ENCODE data around the gene ARRB1.
"Not testable (repeated sequence)": the region's sequence is repeated elsewhere in the genome, so short reads cannot be mapped to it uniquely, and the experiment has no call there.

The ARRB1 gene

GRCh38 chr11:75371949-75372876 is 20.8 kb upstream of the ARRB1 start:
- DNase-seq (ENCODE audit: low read depth), result no peak

DNA sequence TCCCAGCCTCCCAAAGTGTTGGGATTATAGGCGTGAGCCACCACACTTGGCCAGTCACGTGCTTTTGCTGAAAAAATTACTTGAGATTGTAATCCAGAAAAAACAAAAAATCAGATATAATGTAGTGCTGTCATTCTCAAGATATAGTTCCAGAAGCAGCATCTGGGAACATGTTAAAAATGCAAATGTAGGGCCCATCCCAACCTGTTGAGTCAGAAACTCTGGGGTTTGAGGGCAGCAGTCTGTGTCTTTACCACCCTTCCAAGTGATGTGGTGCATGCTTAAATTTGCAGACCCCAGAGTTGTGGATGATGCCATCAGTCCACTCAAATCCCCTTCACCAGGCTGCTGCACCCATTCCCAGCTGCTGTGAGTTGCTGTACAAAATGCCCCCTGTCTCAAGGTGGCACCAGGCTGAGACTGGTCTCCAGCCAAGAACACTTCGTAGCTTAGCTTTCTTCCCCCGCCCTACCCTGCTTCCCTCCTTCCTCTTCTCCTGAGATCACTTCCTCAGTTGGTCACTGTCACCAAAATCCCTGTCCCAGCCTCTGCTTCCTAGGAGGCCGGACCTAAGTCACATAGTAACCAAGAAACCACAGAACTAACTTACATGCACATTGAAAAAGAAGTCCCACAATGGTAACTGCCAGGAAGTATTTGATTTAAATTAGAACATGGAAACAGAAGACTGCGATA is 18.2 kb upstream of the ARRB1 start:
- DNase-seq (ENCODE audit: low read depth), result no peak

- DNase-seq (ENCODE audit: low read depth), result not testable (repeated sequence)
Measured at GRCh38 chr11:75366826-75367225, 15.4 kb upstream of the ARRB1 start.

GRCh38 chr11:75365711-75366181 is 14.3 kb upstream of the ARRB1 start:
- DNase-seq (ENCODE audit: low read depth), result no peak

- not testable (repeated sequence) for DNase-seq (ENCODE audit: low read depth)
Measured at GRCh38 chr11:75362285-75362684, 10.8 kb upstream of the ARRB1 start.

- no peak for DNase-seq (ENCODE audit: low read depth)
Measured at GRCh38 chr11:75356613-75357012, 5.2 kb upstream of the ARRB1 start.

DNA sequence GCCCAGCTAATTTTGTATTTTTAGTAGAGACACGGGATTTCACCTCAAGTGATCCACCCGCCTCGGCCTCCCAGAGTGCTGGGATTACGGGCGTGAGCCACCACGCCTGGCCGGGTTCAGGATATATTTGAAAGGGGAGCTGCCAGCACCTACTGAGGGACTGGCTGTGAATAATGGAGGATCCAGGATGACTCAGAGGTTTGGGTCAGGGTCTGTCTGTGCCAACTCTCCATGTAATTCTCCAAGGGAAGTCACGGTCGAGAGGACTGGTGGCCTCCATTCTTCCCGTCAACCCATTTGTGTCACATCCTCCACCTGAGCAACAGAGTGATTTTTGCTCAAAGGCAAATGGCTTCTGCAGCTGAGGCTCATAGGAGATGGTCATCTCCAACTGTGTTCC is 3.6 kb upstream of the ARRB1 start:
- no peak for DNase-seq (ENCODE audit: low read depth)

DNA sequence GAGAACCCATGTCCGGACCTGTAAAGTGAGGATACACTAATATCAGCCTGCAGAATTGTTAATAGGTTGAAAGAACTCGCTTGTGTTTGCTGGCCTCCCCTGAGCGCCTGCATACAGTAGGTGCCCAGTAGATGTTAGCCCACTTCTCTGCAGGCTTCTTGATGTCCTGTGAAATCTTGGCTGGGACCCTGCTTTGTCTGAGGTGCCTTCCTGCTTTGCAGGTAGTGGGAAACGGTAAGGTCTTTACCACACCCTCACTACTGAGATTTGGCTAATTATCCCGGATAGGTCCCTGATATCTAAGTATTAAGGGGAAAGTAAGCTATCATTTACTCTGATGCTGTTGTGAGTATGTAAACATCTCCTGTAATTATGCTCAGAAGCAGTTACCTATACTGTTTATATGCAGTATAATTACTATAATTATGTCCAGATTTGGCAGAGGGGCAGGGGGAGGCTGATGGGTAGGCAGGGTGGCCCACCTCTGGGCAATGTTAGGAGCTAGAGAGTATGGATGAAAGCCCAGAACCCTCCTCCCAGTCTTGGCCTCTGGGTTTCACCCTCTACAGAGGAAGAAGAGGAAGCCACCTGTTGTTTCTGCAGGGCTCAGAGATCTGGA is 1.2 kb upstream of the ARRB1 start:
- DNase-seq (ENCODE audit: low read depth), result no peak

- DNase-seq (ENCODE audit: low read depth), result no peak
Measured at GRCh38 chr11:75351791-75352587, 528 bp upstream of the ARRB1 start.

GRCh38 chr11:75350743-75351540 is 519 bp downstream of the ARRB1 start:
- DNase-seq (ENCODE audit: low read depth), result no peak

DNA sequence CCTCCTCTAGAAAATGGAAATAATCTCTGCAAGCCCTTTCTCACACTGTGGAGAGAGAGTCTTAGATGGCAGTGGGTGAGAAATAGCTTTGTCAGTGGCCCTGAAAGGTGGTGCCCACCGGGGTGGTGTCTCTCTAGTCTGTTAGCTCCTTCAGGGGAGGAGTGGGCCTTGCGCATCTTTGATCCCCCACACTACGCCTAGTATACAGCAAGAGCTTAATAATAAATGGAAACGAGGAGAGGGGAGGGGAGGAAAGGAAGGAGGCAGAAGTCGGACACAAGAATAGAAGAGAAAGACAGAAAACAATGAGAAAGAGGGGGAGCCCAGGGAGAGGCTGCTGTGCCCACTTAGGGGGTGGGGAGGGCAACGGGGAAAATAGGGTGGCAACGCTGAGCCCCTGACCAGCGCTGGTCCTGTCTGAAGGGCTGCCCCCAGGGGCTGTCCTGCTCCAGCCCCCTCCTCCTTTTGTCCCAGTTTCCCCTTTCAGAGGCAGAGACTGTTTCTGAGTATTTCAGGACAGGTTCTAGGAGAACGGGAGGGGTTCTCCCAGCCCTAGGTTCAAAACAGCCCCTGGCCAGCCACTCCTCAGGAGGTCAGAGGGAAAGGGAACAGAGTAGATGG is 1.2 kb downstream of the ARRB1 start:
- DNase-seq (ENCODE audit: low read depth), result no peak

DNA sequence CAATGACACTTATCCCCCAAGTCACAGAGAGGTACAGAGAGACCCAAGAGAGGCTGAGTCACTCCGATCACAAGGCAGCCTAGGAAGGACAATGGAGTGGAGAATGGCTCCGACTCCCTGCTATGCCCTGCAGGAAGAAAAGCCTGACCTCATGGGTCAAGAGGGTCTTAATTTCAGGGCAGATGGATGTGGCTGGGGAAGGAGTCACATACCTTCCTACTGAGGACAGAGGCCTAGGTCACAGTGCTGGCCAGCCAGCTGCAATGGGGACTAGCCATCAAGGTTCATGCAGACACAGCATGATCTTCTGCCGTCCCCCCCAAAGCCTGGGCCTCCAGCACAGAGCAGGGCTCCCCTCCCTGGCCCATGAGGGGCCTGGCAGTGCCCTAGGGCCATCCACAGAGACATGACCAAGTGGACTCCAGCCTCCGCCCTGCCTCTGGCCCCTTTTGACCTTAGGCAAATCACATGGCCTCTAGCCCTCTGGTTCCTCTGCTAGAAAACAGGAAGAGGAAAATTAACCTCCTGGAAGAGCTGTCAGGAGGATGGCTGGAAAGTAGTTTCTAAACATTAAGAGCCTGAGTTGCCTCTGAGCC is 1.8 kb downstream of the ARRB1 start:
- no peak for DNase-seq (ENCODE audit: low read depth)

DNA sequence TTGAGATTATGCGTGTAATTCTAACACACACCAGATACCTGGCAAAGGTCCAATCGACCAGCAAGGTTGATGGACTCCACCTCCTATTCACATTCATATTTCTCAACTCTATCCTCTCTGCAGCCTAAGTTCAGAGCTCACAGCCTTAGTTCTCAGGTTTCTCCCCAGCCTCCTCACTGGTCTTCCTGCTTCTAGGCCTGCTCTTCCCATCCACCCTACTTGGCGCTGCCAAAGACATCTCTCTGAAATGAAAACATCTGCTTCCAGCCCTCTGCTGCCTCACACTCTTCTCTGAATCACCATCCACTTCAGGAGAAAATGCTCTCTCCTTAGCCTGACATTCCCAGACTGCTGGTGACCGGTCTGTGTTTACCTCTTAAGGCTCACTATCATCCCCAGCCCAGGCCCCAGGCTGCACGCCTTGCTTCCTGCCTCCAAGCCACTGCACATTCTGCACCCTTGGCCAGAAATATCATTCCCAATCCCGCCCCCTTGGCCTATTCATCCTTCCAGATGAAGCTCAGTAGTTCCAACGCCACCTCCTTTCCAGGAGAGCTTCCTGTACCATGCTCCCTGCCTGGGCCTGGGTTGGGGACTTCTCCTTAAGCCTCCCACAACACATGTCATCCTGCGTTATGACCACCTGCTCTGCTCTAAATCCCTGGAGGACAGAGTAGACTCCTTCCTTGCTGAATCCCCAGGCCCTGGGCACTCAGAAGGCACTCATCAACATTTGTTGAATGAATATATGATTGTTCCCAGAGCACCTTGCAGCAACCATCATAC is 3.5 kb downstream of the ARRB1 start:
- DNase-seq (ENCODE audit: low read depth), result peak; percentile 86

DNA sequence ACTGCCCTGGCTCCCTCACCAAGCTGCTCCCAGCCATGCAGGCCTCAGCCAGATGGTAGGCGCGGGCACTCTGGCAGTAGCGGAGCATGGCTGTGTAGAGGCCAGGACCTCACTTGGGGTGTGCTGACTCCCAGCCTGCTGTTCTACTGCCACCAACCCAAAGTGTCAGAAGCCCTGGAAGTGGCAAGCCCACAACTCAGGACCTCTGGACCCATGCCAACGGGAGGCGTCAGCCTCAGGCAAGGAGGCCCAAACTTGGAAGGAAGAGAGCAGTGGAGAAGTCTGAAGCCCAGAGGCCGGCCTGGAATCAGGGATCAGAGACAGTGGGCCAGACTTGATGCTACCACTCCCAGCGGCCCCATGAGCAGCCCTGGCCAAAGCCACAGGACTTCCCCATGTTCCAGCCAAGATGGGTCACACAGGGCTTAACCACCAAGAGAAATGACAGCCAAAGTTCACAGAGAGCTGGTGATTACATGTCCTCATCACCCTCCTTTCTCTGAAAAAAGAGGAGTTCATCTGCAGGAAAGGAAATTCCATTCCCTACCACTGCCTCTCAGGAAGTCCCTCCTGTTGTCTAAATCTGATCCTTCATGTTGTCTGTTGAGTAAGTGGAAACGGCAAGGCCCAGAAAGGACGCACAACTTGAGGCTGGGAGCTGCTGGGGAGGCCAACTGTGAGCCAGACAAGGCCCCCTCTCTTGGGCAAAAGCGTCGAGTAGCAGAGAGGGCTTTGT is 4.4 kb downstream of the ARRB1 start:
- no peak for DNase-seq (ENCODE audit: low read depth)

GRCh38 chr11:75346296-75346695 is 5.2 kb downstream of the ARRB1 start:
- no peak for DNase-seq (ENCODE audit: low read depth)

DNA sequence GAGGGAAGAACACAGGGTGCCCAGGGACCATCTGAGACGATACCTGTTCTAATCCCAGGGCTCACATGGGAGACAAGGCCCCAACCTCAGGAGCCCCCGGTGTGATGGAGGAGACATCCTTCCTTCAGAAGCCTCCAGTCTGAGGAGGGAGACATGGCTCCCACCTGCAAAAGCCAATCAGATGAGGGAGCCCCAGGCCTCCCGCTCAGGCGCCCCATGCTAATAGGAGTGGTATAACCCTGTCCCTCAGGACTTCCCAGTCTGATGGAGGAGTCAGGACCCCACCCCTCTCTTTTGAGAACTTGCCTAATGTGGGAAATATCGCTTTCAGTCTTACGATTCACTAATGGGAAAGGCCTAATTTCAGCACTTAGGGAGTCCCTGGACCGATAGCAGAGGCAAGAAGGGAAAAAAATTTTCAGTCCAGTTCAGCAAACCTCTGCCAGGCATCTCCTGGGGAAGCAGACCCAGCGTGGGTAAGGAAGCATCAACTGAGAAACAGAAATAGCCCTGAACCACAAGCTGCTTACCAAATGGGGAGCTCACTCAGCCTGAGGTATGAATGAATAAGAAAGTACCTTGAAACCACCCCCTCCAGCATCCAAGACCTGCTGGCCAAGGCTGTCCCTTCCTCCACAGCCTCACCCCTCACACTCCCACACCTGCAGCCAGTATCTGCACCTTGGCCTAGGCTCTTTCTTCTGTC is 5.9 kb downstream of the ARRB1 start:
- DNase-seq (ENCODE audit: low read depth), result no peak

DNA sequence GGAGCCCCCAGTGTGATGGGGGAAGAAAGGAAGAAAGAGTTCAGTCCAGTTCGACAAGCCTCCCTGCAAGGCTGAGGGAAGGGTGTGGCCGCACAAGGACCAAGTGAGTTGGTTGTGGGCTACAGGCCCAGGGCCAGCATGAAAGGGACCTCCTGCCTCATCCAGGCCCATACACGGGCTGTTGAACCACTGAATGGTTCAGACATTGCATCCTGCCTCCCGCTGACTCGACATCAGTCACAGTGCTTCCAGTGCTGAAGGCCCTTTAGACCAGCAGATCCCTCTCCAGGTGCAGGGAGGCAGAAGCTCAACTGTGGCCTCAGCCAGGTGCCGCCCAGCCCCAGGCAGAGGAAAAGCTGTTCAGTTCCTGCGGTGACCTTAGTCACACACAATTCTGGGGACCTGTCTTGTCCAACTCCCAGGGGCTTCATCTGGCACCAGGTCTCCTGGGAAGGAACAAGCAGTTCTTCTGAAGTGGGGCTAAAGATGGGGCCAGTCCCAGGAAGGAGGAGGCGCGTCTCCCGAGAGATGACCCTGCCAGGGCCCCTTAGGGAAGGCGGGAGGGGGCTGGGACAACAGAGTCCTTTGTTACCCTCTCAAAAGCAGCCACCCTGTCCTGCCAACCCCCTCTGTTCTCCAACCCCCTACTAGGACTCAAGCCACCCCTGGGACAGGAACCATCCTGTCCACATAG is 6.6 kb downstream of the ARRB1 start:
- no peak for DNase-seq (ENCODE audit: low read depth)
